Muscle of leg (tissue), 11 donors: ENCODE data around the gene SATB2. TPM values are rescaled to one million over a fixed set of nuclear protein-coding genes. Genes with fewer than 3 reads are reported as not detected.

ENCODE experiments used
- DNase-seq: peaks from one replicate; pipeline ENCODE4 v3.0.0; 2013
- H3K27ac ChIP-seq: one replicate; pipeline ENCODE4 v1.5.1; 2013; ENCODE audit warnings: mild to moderate bottlenecking, low read length, control low read depth
- H3K27me3 ChIP-seq: one replicate; pipeline ENCODE4 v1.6.1; 2013; ENCODE audit warnings: low read length; ENCODE audit not compliant: control insufficient read depth, insufficient read depth
- H3K36me3 ChIP-seq: one replicate; pipeline ENCODE4 v1.6.1; 2013; ENCODE audit warnings: low read length; ENCODE audit not compliant: control insufficient read depth, insufficient read depth
- H3K4me1 ChIP-seq: one replicate; pipeline ENCODE4 v1.6.1; 2013; ENCODE audit warnings: low read length; ENCODE audit not compliant: control insufficient read depth, insufficient read depth
- H3K4me3 ChIP-seq: one replicate; pipeline ENCODE4 v1.5.1; 2013; ENCODE audit warnings: low read length, control low read depth
- H3K9me3 ChIP-seq: replicated peaks from 2 replicates; pipeline ENCODE4 v1.6.1; 2013; ENCODE audit warnings: low read depth, low read length; ENCODE audit not compliant: control insufficient read depth
- WGBS: methylation state at CpG from one replicate; pipeline ENCODE4 v1.1.5; 2013; ENCODE audit warnings: missing lambda C conversion rate; ENCODE audit not compliant: insufficient coverage; 5-methylcytosine and 5-hydroxymethylcytosine counted together
- polyA plus RNA-seq, 8 donors: library from polyadenylated mRNA; unstranded; fragments of 120-200 nt; gene quantifications; one replicate each; pipeline versions ENCODE4 v1.2.1 to v1.2.3, GENCODE V29; 2013; ENCODE audit warnings: inconsistent platforms in 1 of 8, low replicate concordance in 1 of 8; ENCODE audit not compliant: insufficient read length in 8 of 8, insufficient read depth in 1 of 8
- total RNA-seq: library from RNA; stranded (reverse); fragments of 120-200 nt; gene quantifications from one replicate; pipeline ENCODE4 v1.2.4, GENCODE V29; 2013

The SATB2 gene
- total and polyA plus RNA-seq, 9 donors, result 1.2 to 4.2 (median 2.8) TPM

- H3K27ac ChIP-seq, result no peak overlapping the region
- DNase-seq, result no peak
- H3K9me3 ChIP-seq, result no peaks in the 10 kb centered on the region
- H3K4me1 ChIP-seq, result no peaks in the 10 kb centered on the region
- no peaks in the 10 kb centered on the region for H3K36me3 ChIP-seq
- WGBS, result no CpG with 5 or more reads among the region's 2 CpGs
- H3K4me3 ChIP-seq, result no peak overlapping the region
- H3K27me3 ChIP-seq, result no peaks in the 10 kb centered on the region
Measured at GRCh38 chr2:199335502-199335901, 122.2 kb downstream of the SATB2 start.

- H3K9me3 ChIP-seq, result no peaks in the 10 kb centered on the region
- no peaks in the 10 kb centered on the region for H3K36me3 ChIP-seq
- no peaks in the 10 kb centered on the region for H3K27me3 ChIP-seq
- no peak overlapping the region for H3K27ac ChIP-seq
- no peak overlapping the region for H3K4me3 ChIP-seq
- WGBS, result 79% methylated on average over 2 of the region's 5 CpGs
- no peak for DNase-seq
- H3K4me1 ChIP-seq, result no peaks in the 10 kb centered on the region
Measured at GRCh38 chr2:199329466-199329865, 128.3 kb downstream of the SATB2 start.

- no peak overlapping the region for H3K27ac ChIP-seq
- no peaks in the 10 kb centered on the region for H3K4me1 ChIP-seq
- no peak for DNase-seq
- no CpG with 5 or more reads among the region's 4 CpGs for WGBS
- H3K4me3 ChIP-seq, result no peak overlapping the region
- no peaks in the 10 kb centered on the region for H3K27me3 ChIP-seq
- no peaks in the 10 kb centered on the region for H3K9me3 ChIP-seq
- H3K36me3 ChIP-seq, result no peaks in the 10 kb centered on the region
Measured at GRCh38 chr2:199329031-199329430, 128.7 kb downstream of the SATB2 start.

GRCh38 chr2:199325881-199326280 is 131.9 kb downstream of the SATB2 start:
- Histone ChIP-seq H3K4me1 (no peaks in the 10 kb centered on the region), H3K27ac (no peak overlapping the region), H3K36me3 (no peaks in the 10 kb centered on the region), H3K9me3 (no peaks in the 10 kb centered on the region), H3K27me3 (no peaks in the 10 kb centered on the region), H3K4me3 (no peak overlapping the region)
- WGBS, result no CpG with 5 or more reads among the region's 1 CpG
- DNase-seq, result no peak

- no peak overlapping the region for H3K4me3 ChIP-seq
- peak; percentile 73 for DNase-seq
- H3K27me3 ChIP-seq, result no peaks in the 10 kb centered on the region
- no peaks in the 10 kb centered on the region for H3K9me3 ChIP-seq
- no peaks in the 10 kb centered on the region for H3K4me1 ChIP-seq
- no peak overlapping the region for H3K27ac ChIP-seq
- H3K36me3 ChIP-seq, result no peaks in the 10 kb centered on the region
- WGBS, result no CpG with 5 or more reads among the region's 1 CpG
Measured at GRCh38 chr2:199322151-199322550, 135.6 kb downstream of the SATB2 start.

GRCh38 chr2:199317646-199318045 is 140.1 kb downstream of the SATB2 start:
- no CpG with 5 or more reads among the region's 5 CpGs for WGBS
- Histone ChIP-seq H3K36me3 (no peaks in the 10 kb centered on the region), H3K27me3 (no peaks in the 10 kb centered on the region), H3K9me3 (no peaks in the 10 kb centered on the region), H3K4me1 (no peaks in the 10 kb centered on the region), H3K27ac (no peak overlapping the region), H3K4me3 (no peak overlapping the region)
- no peak for DNase-seq

- H3K27ac ChIP-seq, result no peak overlapping the region
- no peak overlapping the region for H3K4me3 ChIP-seq
- no peak for DNase-seq
- no peaks in the 10 kb centered on the region for H3K4me1 ChIP-seq
- H3K27me3 ChIP-seq, result no peaks in the 10 kb centered on the region
- 100% methylated on average over 1 of the region's 3 CpGs for WGBS
- H3K36me3 ChIP-seq, result no peaks in the 10 kb centered on the region
- H3K9me3 ChIP-seq, result no peaks in the 10 kb centered on the region
Measured at GRCh38 chr2:199316851-199317250, 140.9 kb downstream of the SATB2 start.

GRCh38 chr2:199315299-199316179 is 142.2 kb downstream of the SATB2 start:
- H3K27me3 ChIP-seq, result no peaks in the 10 kb centered on the region
- no peaks in the 10 kb centered on the region for H3K9me3 ChIP-seq
- WGBS, result no CpG with 5 or more reads among the region's 1 CpG
- H3K4me1 ChIP-seq, result peaks cover 4% of the 10 kb centered on the region
- no peak overlapping the region for H3K4me3 ChIP-seq
- DNase-seq, result peak; percentile 30
- no peak overlapping the region for H3K27ac ChIP-seq
- no peaks in the 10 kb centered on the region for H3K36me3 ChIP-seq

GRCh38 chr2:199312931-199313330 is 144.8 kb downstream of the SATB2 start:
- no peak overlapping the region for H3K27ac ChIP-seq
- H3K27me3 ChIP-seq, result no peaks in the 10 kb centered on the region
- no peaks in the 10 kb centered on the region for H3K36me3 ChIP-seq
- no CpG with 5 or more reads among the region's 3 CpGs for WGBS
- peaks cover 13% of the 10 kb centered on the region for H3K4me1 ChIP-seq
- no peak overlapping the region for H3K4me3 ChIP-seq
- no peaks in the 10 kb centered on the region for H3K9me3 ChIP-seq
- DNase-seq, result no peak

- Histone ChIP-seq H3K36me3 (no peaks in the 10 kb centered on the region), H3K4me3 (no peak overlapping the region)
- WGBS, result 94% methylated on average over 2 of the region's 7 CpGs
Measured at GRCh38 chr2:199310771-199311585, 146.8 kb downstream of the SATB2 start.

More at GRCh38 chr2:199310771-199311585, 146.8 kb downstream of the SATB2 start:
- H3K4me1 ChIP-seq, result peaks cover 17% of the 10 kb centered on the region
- no peak overlapping the region for H3K27ac ChIP-seq
- no peaks in the 10 kb centered on the region for H3K9me3 ChIP-seq
- no peak for DNase-seq
- no peaks in the 10 kb centered on the region for H3K27me3 ChIP-seq
